Fibroblast of skin of back (primary cell): ENCODE results near the gene ZNF746. TPM values are rescaled to one million over a fixed set of nuclear protein-coding genes. Genes with fewer than 3 reads are reported as not detected.
"Not testable (repeated sequence)": the region's sequence is repeated elsewhere in the genome, so short reads cannot be mapped to it uniquely, and the experiment has no call there.

ENCODE experiments used
- DNase-seq: peaks from one replicate; pipeline ENCODE4 v3.0.0-alpha.2; 2013
- polyA plus RNA-seq, 2 experiments: library from polyadenylated mRNA; unstranded; fragments of 120-200 nt; gene quantifications; one replicate each; pipeline ENCODE4 v1.2.1, GENCODE V29; 2013; ENCODE audit not compliant: insufficient read length in 2 of 2

Gene ZNF746
- 12.2 TPM for polyA plus RNA-seq (2013, experiment 1 of 2; ENCODE audit: insufficient read length)
- 9.7 TPM for polyA plus RNA-seq (2013, experiment 2 of 2; ENCODE audit: insufficient read length)

- DNase-seq = peak; percentile 86
Observed at GRCh38 chr7:149497467-149498261, at the start of gene ZNF746. ZNF746 (minus strand) TSS chr7:149497809; CDS start chr7:149497536, 273 bp downstream.

- DNase-seq = no peak
Observed at GRCh38 chr7:149547126-149547525, 49.5 kb upstream of the ZNF746 start.

GRCh38 chr7:149546331-149546730, 48.7 kb upstream of the ZNF746 start:
- no peak for DNase-seq

- no peak for DNase-seq
Observed at GRCh38 chr7:149544028-149544427, 46.4 kb upstream of the ZNF746 start.

- DNase-seq = no peak
Observed at GRCh38 chr7:149532654-149533053, 35.0 kb upstream of the ZNF746 start.

- DNase-seq = no peak
Observed at GRCh38 chr7:149529136-149529718, 31.6 kb upstream of the ZNF746 start.

GRCh38 chr7:149527414-149527813, 29.8 kb upstream of the ZNF746 start:
- DNase-seq = no peak

GRCh38 chr7:149525280-149525679, 27.7 kb upstream of the ZNF746 start:
- no peak for DNase-seq

- no peak for DNase-seq
Observed at GRCh38 chr7:149524394-149524793, 26.8 kb upstream of the ZNF746 start.

GRCh38 chr7:149510248-149510647, 12.6 kb upstream of the ZNF746 start:
- DNase-seq = no peak

- no peak for DNase-seq
Observed at GRCh38 chr7:149509774-149510173, 12.2 kb upstream of the ZNF746 start.

- DNase-seq = no peak
Observed at GRCh38 chr7:149505551-149505950, 7.9 kb upstream of the ZNF746 start.

GRCh38 chr7:149501651-149502050, 4.0 kb upstream of the ZNF746 start:
- DNase-seq = no peak

GRCh38 chr7:149500910-149501309, 3.3 kb upstream of the ZNF746 start:
- no peak for DNase-seq

GRCh38 chr7:149500201-149500600, 2.6 kb upstream of the ZNF746 start:
- DNase-seq = no peak

- no peak for DNase-seq
Observed at GRCh38 chr7:149498811-149499210, 1.2 kb upstream of the ZNF746 start.

- DNase-seq = peak; percentile 43
Observed at GRCh38 chr7:149496642-149497391, 792 bp downstream of the ZNF746 start.

GRCh38 chr7:149495785-149496641, 1.6 kb downstream of the ZNF746 start:
- peak; percentile 82 for DNase-seq

GRCh38 chr7:149494738-149495368, 2.8 kb downstream of the ZNF746 start:
- DNase-seq = no peak

- DNase-seq = not testable (repeated sequence)
Observed at GRCh38 chr7:149493975-149494374, 3.6 kb downstream of the ZNF746 start.

- DNase-seq = no peak
Observed at GRCh38 chr7:149493366-149493765, 4.2 kb downstream of the ZNF746 start.
